ENCODE data around the gene SEMA4D. TPM values are rescaled to one million over a fixed set of nuclear protein-coding genes. Genes with fewer than 3 reads are reported as not detected.

The SEMA4D gene
- total and polyA plus RNA-seq, 2 of the 13 experiments (the other 11 are each of a cell fraction or from before 2014, with no cell fraction given), result 0.13 to 0.16 TPM

DNA sequence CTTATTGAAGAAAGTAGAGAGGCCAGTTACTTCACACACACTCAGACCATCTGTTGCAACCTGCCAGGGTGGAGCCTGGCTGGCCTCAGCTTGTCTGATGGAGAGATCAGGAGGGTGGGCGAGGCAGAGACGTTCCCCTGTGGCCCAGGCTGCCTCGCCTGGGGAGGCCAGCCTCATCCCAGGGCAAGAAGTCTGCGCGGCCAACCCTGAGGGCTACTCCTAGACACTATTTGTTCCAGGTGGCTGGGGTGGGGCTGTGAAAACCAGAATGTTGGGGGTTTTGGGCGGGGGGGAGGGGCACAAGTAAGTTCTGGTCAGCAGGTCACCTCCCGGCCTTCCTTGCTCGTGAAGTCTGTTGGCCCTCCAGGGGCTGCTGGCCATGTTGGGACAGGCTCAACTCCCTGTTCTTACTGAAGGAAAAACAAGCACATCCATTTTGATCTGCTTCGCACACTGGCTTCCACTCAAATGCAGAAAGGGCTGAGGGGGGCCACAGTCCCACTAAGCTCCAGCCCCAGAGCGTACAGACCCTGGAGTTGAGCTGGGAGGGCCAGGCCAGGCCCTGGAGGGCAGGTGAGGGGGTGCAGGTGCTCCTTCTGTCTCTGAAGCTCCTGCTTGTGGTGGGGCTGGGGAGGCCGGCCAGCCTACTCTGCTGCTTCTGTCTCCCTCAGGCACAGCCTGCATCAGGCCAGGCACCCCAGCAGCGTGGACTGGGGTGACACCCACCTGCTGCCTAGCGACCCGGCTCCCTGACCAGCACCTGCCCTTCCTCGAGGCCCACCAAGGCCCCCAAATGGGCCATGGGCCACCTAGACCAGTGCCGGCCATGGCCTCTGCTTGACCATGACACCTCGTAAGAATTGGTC, 133.0 kb downstream of the SEMA4D start (continued):
- TF ChIP-seq, protein P1, sequence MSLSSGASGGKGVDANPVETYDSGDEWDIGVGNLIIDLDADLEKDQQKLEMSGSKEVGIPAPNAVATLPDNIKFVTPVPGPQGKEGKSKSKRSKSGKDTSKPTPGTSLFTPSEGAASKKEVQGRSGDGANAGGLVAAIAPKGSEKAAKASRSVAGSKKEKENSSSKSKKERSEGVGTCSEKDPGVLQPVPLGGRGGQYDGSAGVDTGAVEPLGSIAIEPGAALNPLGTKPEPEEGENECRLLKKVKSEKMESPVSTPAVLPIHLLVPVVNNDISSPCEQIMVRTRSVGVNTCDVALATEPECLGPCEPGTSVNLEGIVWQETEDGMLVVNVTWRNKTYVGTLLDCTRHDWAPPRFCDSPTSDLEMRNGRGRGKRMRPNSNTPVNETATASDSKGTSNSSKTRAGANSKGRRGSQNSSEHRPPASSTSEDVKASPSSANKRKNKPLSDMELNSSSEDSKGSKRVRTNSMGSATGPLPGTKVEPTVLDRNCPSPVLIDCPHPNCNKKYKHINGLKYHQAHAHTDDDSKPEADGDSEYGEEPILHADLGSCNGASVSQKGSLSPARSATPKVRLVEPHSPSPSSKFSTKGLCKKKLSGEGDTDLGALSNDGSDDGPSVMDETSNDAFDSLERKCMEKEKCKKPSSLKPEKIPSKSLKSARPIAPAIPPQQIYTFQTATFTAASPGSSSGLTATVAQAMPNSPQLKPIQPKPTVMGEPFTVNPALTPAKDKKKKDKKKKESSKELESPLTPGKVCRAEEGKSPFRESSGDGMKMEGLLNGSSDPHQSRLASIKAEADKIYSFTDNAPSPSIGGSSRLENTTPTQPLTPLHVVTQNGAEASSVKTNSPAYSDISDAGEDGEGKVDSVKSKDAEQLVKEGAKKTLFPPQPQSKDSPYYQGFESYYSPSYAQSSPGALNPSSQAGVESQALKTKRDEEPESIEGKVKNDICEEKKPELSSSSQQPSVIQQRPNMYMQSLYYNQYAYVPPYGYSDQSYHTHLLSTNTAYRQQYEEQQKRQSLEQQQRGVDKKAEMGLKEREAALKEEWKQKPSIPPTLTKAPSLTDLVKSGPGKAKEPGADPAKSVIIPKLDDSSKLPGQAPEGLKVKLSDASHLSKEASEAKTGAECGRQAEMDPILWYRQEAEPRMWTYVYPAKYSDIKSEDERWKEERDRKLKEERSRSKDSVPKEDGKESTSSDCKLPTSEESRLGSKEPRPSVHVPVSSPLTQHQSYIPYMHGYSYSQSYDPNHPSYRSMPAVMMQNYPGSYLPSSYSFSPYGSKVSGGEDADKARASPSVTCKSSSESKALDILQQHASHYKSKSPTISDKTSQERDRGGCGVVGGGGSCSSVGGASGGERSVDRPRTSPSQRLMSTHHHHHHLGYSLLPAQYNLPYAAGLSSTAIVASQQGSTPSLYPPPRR (CRISPR knock-in tag; IDR thresholded peaks at IDR 0.05; ENCODE audit: borderline replicate concordance), result no peak

DNA sequence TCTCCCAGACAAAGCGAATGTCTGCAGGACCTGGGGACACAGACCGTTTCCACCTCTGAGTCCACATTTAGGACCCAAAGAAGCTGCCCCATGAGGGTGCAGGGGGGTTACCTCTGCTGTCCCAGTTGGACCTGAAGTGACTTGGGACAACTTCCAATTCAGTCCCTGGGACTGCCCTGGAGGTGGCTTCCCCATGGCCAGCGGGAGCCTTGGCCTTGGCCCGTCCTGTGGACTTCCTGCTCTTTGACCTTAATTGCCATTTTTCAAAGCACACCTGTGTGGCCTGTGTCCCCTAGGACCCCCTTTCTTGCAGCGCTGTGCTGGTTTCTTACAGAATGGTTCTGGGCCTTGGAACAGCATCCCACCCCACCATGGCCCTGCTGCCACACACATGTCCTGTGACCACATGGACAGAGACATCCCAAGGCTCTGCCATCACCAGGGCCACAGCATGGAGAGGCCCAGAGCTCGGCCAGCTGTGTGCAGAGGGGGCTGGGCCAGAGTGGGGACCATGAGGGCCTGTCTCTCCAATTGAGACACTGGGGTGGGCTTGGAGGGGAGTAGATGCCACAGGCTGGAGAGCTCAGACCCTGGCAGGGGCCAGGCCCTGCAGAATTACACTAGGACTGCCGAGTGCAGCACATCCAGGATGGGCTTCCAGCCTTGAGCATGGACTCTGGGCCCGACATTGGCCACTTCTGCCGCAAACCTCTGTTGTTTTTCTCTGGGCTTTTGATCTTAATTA, 133.8 kb downstream of the SEMA4D start:
- WGBS (ENCODE audit: low lambda C conversion rate), result 63% methylated on average over 5 of the region's 9 CpGs
- Histone ChIP-seq H3K9me3 (ENCODE audit: low read length) (no peaks in the 10 kb centered on the region), H4K20me1 (ENCODE audit: insufficient read depth, low read length) (no peaks in the 10 kb centered on the region), H3K27me3 (ENCODE audit: control insufficient read depth in 1 of 2, insufficient read depth in 2 of 2, low read length in 2 of 2) (peaks cover 0 to 4% of the 10 kb centered on the region in 2 experiments; a peak in 1 of 5 replicates), H3K79me2 (ENCODE audit: insufficient read depth, low read length) (no peaks in the 10 kb centered on the region), H3K4me3 (replicated peaks in 1 of 3; ENCODE audit: insufficient read depth in 1 of 3, low read depth in 2 of 3, low read length in 3 of 3) (no peak overlapping the region), H3K4me1 (ENCODE audit: insufficient read depth, low read length) (peaks cover 59% of the 10 kb centered on the region), H3K27ac (ENCODE audit: extremely low read length, insufficient read depth, low read length) (no peak overlapping the region), H3K9ac (ENCODE audit: insufficient read depth, low read depth, low read length) (no peak overlapping the region), H3K36me3 (replicated peaks in 1 of 2; ENCODE audit: control insufficient read depth in 1 of 2, insufficient read depth in 2 of 2, low read length in 2 of 2) (peaks cover 9 to 24% of the 10 kb centered on the region in 2 experiments), H3K4me2 (ENCODE audit: low read depth, low read length) (no peak overlapping the region), H2AFZ (ENCODE audit: low read length) (no peak overlapping the region)
- BruUV-seq (replicated peaks), result no TSS peak
- no peak for FAIRE-seq
- no peak for TF ChIP-seq ZNF644 (CRISPR knock-in tag; IDR thresholded peaks at IDR 0.05; ENCODE audit: low read depth)
- TF ChIP-seq ZFX (CRISPR knock-in tag; IDR thresholded peaks at IDR 0.05; ENCODE audit: low read depth), result 0 out of 2 replicates have a peak, but pooled peaks have one; percentile 19
- TF ChIP-seq, protein P2, sequence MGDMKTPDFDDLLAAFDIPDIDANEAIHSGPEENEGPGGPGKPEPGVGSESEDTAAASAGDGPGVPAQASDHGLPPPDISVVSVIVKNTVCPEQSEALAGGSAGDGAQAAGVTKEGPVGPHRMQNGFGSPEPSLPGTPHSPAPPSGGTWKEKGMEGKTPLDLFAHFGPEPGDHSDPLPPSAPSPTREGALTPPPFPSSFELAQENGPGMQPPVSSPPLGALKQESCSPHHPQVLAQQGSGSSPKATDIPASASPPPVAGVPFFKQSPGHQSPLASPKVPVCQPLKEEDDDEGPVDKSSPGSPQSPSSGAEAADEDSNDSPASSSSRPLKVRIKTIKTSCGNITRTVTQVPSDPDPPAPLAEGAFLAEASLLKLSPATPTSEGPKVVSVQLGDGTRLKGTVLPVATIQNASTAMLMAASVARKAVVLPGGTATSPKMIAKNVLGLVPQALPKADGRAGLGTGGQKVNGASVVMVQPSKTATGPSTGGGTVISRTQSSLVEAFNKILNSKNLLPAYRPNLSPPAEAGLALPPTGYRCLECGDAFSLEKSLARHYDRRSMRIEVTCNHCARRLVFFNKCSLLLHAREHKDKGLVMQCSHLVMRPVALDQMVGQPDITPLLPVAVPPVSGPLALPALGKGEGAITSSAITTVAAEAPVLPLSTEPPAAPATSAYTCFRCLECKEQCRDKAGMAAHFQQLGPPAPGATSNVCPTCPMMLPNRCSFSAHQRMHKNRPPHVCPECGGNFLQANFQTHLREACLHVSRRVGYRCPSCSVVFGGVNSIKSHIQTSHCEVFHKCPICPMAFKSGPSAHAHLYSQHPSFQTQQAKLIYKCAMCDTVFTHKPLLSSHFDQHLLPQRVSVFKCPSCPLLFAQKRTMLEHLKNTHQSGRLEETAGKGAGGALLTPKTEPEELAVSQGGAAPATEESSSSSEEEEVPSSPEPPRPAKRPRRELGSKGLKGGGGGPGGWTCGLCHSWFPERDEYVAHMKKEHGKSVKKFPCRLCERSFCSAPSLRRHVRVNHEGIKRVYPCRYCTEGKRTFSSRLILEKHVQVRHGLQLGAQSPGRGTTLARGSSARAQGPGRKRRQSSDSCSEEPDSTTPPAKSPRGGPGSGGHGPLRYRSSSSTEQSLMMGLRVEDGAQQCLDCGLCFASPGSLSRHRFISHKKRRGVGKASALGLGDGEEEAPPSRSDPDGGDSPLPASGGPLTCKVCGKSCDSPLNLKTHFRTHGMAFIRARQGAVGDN (CRISPR knock-in tag; IDR thresholded peaks at IDR 0.05), result peak; percentile 34; the same call in 1 of the 2 replicates
- ChIA-PET CTCF (ENCODE audit: low intra/inter-chr PET ratio, low total read pairs) (no interaction called here), POLR2A (interaction anchor here (1.4 kb wide), 1 partner anchor 192 kb away, joined by 4 read pairs; no protein-coding TSS in a partner anchor)
- no peak for DNase-seq (ENCODE audit: low spot score)
- intact Hi-C loops (cut with micrococcal nuclease; ENCODE audit: unreplicated experiment) (no loop called here), in situ Hi-C loops (cut with HindIII; ENCODE audit: extremely low pct_ligation_motif_present, low pct_unique_long_range_greater_than_20kb) (no loop called here)
- peak; percentile 48 for ATAC-seq
